Colonic mucosa (tissue), 4 donors: ENCODE results near the gene PDLIM4. TPM values are rescaled to one million over a fixed set of nuclear protein-coding genes. Genes with fewer than 3 reads are reported as not detected.

Source experiments
- DNase-seq: peaks from one replicate; pipeline ENCODE4 v3.0.0-alpha.2; 2020
- H3K27ac ChIP-seq: fragments of 200-600 bp; one replicate; pipeline ENCODE4 v1.8.0; 2021
- H3K27me3 ChIP-seq: fragments of 200-600 bp; one replicate; pipeline ENCODE4 v1.8.0; 2021
- H3K36me3 ChIP-seq: fragments of 200-600 bp; one replicate; pipeline ENCODE4 v1.8.0; 2021
- H3K4me1 ChIP-seq: fragments of 200-600 bp; one replicate; pipeline ENCODE4 v1.8.0; 2021; ENCODE audit warnings: mild to moderate bottlenecking
- H3K4me3 ChIP-seq: fragments of 200-600 bp; one replicate; pipeline ENCODE4 v1.8.0; 2021
- H3K9ac ChIP-seq, 2 donors: one replicate each; pipeline ENCODE4 v1.7.0; 2013; ENCODE audit warnings: control low read depth in 2 of 2, low read depth in 2 of 2, low read length in 2 of 2
- H3K9me3 ChIP-seq: fragments of 200-600 bp; one replicate; pipeline ENCODE4 v1.8.0; 2021
- CTCF ChIP-seq: fragments of 200-600 bp; IDR thresholded peaks from one replicate; pipeline ENCODE4 v1.8.0; 2022; ENCODE audit warnings: antibody characterized with exemption, mild to moderate bottlenecking
- intact Hi-C: fragments of 100-400 bp; cut with DNase I; formaldehyde crosslinking; loops from one replicate; pipeline ENCODE4 v1.14.1; 2022
- total RNA-seq, 2 donors: library from RNA; stranded (reverse); fragmentation: NEBNext Ultra II Directional in 1 of 2; extraction: Animal tissue kit (Norgen Biotek cat#: 25700) in 1 of 2; gene quantifications; one replicate each; pipeline ENCODE4 v1.2.1, GENCODE V29; 2021
- donor health status: healthy.
- donor health status: DM: no; HTN: no; CAD: no.
- donor health status: DM: no; HTN: no; CAD: no.

PDLIM4 gene
- total RNA-seq, 2 donors from 2014 or later, result 2.3 to 14.3 TPM

GRCh38 chr5:132233081-132233480, 24.4 kb upstream of the PDLIM4 start:
- H3K4me1 ChIP-seq, result no peaks in the 10 kb centered on the region
- no peak for DNase-seq
- no peaks in the 10 kb centered on the region for H3K36me3 ChIP-seq
- no peak for TF ChIP-seq CTCF
- no peaks in the 10 kb centered on the region for H3K9me3 ChIP-seq
- H3K4me3 ChIP-seq, result no peak overlapping the region
- H3K9ac ChIP-seq, result no peak overlapping the region
- intact Hi-C loops, result no loop called here
- H3K27ac ChIP-seq, result no peak overlapping the region
- no peaks in the 10 kb centered on the region for H3K27me3 ChIP-seq

DNA sequence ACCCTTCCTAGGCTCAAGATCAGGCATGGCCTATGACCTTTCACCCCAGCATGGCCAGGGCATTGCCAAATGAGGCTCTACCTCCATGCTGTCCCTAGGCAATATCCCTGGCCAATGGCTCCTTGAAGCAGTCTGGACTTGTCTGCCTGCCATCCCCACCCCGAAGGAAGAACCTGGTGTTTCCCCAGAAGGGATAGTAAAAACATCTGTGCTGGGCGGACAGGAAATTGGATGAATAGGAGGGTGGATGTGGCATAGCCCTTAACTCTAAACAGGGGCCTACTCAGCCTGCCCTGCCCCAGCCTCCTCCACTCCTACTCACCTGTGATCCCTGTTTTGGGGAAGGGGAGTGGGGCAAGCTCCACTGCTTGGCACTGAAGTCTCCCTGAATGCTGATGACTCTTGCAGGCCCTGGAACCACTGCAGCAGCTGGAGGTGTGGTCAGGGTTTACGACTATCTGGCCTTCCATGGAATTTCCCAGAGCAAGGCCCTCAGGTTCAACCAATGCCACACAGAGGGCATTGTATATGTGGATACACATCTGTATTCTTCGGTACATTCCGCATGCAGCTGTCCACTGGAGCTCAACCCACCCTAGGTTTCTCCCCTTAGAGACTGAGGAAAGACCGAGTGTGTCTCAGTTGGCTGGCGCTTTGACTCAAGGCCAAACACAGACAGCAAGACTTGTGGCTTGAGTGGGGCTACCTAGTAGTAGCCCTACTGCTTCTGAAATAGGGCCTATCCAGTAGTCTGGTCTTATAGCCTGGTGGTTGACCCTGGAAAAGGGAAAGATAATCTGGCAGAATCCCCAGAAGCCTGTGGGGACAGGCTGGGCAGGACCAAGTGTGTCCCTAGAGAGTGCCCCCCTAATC, 23.4 kb upstream of the PDLIM4 start:
- Histone ChIP-seq H3K4me1 (no peaks in the 10 kb centered on the region), H3K9me3 (no peaks in the 10 kb centered on the region), H3K9ac (no peak overlapping the region), H3K4me3 (no peak overlapping the region), H3K36me3 (no peaks in the 10 kb centered on the region), H3K27ac (no peak overlapping the region), H3K27me3 (no peaks in the 10 kb centered on the region)
- intact Hi-C loops, result no loop called here
- no peak for TF ChIP-seq CTCF
- no peak for DNase-seq

GRCh38 chr5:132234684-132235062, 22.8 kb upstream of the PDLIM4 start:
- intact Hi-C loops, result no loop called here
- Histone ChIP-seq H3K4me1 (no peaks in the 10 kb centered on the region), H3K27ac (no peak overlapping the region), H3K4me3 (no peak overlapping the region), H3K36me3 (no peaks in the 10 kb centered on the region), H3K9me3 (no peaks in the 10 kb centered on the region), H3K9ac (no peak overlapping the region), H3K27me3 (no peaks in the 10 kb centered on the region)
- no peak for TF ChIP-seq CTCF
- no peak for DNase-seq

- DNase-seq, result no peak
- Histone ChIP-seq H3K27me3 (no peaks in the 10 kb centered on the region), H3K9me3 (no peaks in the 10 kb centered on the region), H3K27ac (no peak overlapping the region), H3K36me3 (no peaks in the 10 kb centered on the region), H3K9ac (no peak overlapping the region), H3K4me3 (no peak overlapping the region), H3K4me1 (no peaks in the 10 kb centered on the region)
- intact Hi-C loops, result no loop called here
- TF ChIP-seq CTCF, result no peak
Measured at GRCh38 chr5:132235340-132235739, 22.2 kb upstream of the PDLIM4 start.

DNA sequence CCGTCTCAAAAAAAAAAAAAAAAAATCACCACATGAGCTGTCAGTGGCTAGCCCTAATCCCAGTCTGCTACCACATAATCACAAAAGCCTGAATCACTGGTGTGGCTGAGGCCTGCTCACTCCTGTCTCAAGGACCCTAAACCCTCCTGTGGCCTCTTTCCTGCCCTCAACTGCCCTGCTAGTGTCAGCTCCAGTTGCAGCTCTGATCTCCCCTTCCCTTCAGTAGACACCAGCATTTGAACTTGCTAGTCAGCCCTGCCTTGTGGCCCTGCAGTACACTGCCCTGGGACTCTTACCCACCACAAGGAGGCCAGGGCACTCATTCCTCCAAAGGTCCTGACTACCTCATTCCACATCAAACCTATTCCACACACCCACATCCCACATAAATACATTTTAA, 20.4 kb upstream of the PDLIM4 start:
- H3K9me3 ChIP-seq, result no peaks in the 10 kb centered on the region
- H3K36me3 ChIP-seq, result no peaks in the 10 kb centered on the region
- no peak for DNase-seq
- no peaks in the 10 kb centered on the region for H3K4me1 ChIP-seq
- H3K9ac ChIP-seq, result no peak overlapping the region
- no peak for TF ChIP-seq CTCF
- H3K27ac ChIP-seq, result no peak overlapping the region
- no peaks in the 10 kb centered on the region for H3K27me3 ChIP-seq
- intact Hi-C loops, result no loop called here
- no peak overlapping the region for H3K4me3 ChIP-seq
